ENCODE results near the gene TUBA8. TPM values are rescaled to one million over a fixed set of nuclear protein-coding genes. Genes with fewer than 3 reads are reported as not detected.

Gene TUBA8
- polyA plus RNA-seq, 3 donors: 0.18 to 2.1 (median 0.27) TPM

- H3K36me3 ChIP-seq (replicated peaks in 1 of 2; ENCODE audit: control insufficient read depth in 1 of 2, insufficient read depth in 2 of 2, low read length in 2 of 2): no peaks in the 10 kb centered on the region
- H3K27me3 Mint-ChIP-seq (ENCODE audit: low read depth in 3 of 3): peaks cover 3 to 6% (median 3%) of the 10 kb centered on the region in 3 donors
- H3K27me3 ChIP-seq (ENCODE audit: control insufficient read depth in 2 of 2, insufficient read depth in 2 of 2, low read length in 2 of 2): no peaks in the 10 kb centered on the region
- no peak overlapping the region for H3K4me3 ChIP-seq (replicated peaks in 1 of 3; ENCODE audit: low read depth in 2 of 3, low read length in 3 of 3)
- no peaks in the 10 kb centered on the region for H4K20me1 ChIP-seq (ENCODE audit: insufficient read depth, low read length)
- TF ChIP-seq, protein P1, sequence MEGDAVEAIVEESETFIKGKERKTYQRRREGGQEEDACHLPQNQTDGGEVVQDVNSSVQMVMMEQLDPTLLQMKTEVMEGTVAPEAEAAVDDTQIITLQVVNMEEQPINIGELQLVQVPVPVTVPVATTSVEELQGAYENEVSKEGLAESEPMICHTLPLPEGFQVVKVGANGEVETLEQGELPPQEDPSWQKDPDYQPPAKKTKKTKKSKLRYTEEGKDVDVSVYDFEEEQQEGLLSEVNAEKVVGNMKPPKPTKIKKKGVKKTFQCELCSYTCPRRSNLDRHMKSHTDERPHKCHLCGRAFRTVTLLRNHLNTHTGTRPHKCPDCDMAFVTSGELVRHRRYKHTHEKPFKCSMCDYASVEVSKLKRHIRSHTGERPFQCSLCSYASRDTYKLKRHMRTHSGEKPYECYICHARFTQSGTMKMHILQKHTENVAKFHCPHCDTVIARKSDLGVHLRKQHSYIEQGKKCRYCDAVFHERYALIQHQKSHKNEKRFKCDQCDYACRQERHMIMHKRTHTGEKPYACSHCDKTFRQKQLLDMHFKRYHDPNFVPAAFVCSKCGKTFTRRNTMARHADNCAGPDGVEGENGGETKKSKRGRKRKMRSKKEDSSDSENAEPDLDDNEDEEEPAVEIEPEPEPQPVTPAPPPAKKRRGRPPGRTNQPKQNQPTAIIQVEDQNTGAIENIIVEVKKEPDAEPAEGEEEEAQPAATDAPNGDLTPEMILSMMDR (IDR thresholded peaks at IDR 0.05): no peak
- no peaks in the 10 kb centered on the region for H3K9me3 Mint-ChIP-seq
- H3K27ac ChIP-seq (ENCODE audit: low read depth in 1 of 2, low read length in 2 of 2): no peak overlapping the region
- peak overlapping the region in 1 of 2 donors; percentile 7 for H3K4me3 Mint-ChIP-seq
- no peaks in the 10 kb centered on the region for H3K4me1 ChIP-seq (ENCODE audit: control insufficient read depth in 1 of 2, insufficient read depth in 2 of 2, low read length in 2 of 2)
- intact Hi-C loops (cut with micrococcal nuclease): no loop called here
- no peak overlapping the region for H3K9ac ChIP-seq (ENCODE audit: insufficient read depth, low read length, poor library complexity, severe bottlenecking)
- no peak overlapping the region for H3K4me2 ChIP-seq (replicated peaks; ENCODE audit: extremely low read depth, low read length, poor library complexity, severe bottlenecking)
- 96% methylated on average over 18 of the region's 18 CpGs for WGBS (ENCODE audit: insufficient coverage)
- DNase-seq: no peak
- no peaks in the 10 kb centered on the region for H3K79me2 ChIP-seq (ENCODE audit: insufficient read depth, low read length)
- H3K4me1 Mint-ChIP-seq: peaks cover 17% of the 10 kb centered on the region
- no peak overlapping the region for H2AFZ ChIP-seq (ENCODE audit: insufficient read depth, low read depth, low read length, poor library complexity, severe bottlenecking)
- no peaks in the 10 kb centered on the region for H3K9me3 ChIP-seq (replicated peaks in 1 of 2; ENCODE audit: control insufficient read depth in 1 of 2, insufficient read depth in 1 of 2, low read length in 2 of 2)
- no peak overlapping the region for H3K27ac Mint-ChIP-seq
- H3K36me3 Mint-ChIP-seq: peaks cover 8 to 14% of the 10 kb centered on the region in 2 donors
These were observed 16.0 kb downstream of the TUBA8 start for GRCh38 chr22:18126606-18127005.

GRCh38 chr22:18130018-18130417 is 19.4 kb downstream of the TUBA8 start:
- Histone ChIP-seq H3K36me3 (replicated peaks in 1 of 2; ENCODE audit: control insufficient read depth in 1 of 2, insufficient read depth in 2 of 2, low read length in 2 of 2) (no peaks in the 10 kb centered on the region), H4K20me1 (ENCODE audit: insufficient read depth, low read length) (no peaks in the 10 kb centered on the region), H3K4me3 (replicated peaks in 1 of 3; ENCODE audit: low read depth in 2 of 3, low read length in 3 of 3) (no peak overlapping the region), H2AFZ (ENCODE audit: insufficient read depth, low read depth, low read length, poor library complexity, severe bottlenecking) (no peak overlapping the region), H3K27ac (ENCODE audit: low read depth in 1 of 2, low read length in 2 of 2) (no peak overlapping the region), H3K9me3 (replicated peaks in 1 of 2; ENCODE audit: control insufficient read depth in 1 of 2, insufficient read depth in 1 of 2, low read length in 2 of 2) (no peaks in the 10 kb centered on the region), H3K4me1 (ENCODE audit: control insufficient read depth in 1 of 2, insufficient read depth in 2 of 2, low read length in 2 of 2) (no peaks in the 10 kb centered on the region), H3K27me3 (ENCODE audit: control insufficient read depth in 2 of 2, insufficient read depth in 2 of 2, low read length in 2 of 2) (no peaks in the 10 kb centered on the region), H3K79me2 (ENCODE audit: insufficient read depth, low read length) (no peaks in the 10 kb centered on the region), H3K9ac (ENCODE audit: insufficient read depth, low read length, poor library complexity, severe bottlenecking) (no peak overlapping the region), H3K4me2 (replicated peaks; ENCODE audit: extremely low read depth, low read length, poor library complexity, severe bottlenecking) (no peak overlapping the region)
- H3K27ac Mint-ChIP-seq: no peak overlapping the region
- 74% methylated on average over 6 of the region's 8 CpGs for WGBS (ENCODE audit: insufficient coverage)
- intact Hi-C loops (cut with micrococcal nuclease): no loop called here
- peaks cover 0 to 6% (median 5%) of the 10 kb centered on the region in 3 donors for H3K27me3 Mint-ChIP-seq (ENCODE audit: low read depth in 3 of 3)
- peaks cover 8 to 14% of the 10 kb centered on the region in 2 donors for H3K36me3 Mint-ChIP-seq
- DNase-seq: no peak
- peaks cover 16% of the 10 kb centered on the region for H3K4me1 Mint-ChIP-seq
- TF ChIP-seq, protein P1 (IDR thresholded peaks at IDR 0.05): no peak
- H3K4me3 Mint-ChIP-seq: peak overlapping the region in 1 of 2 donors; percentile 5
- H3K9me3 Mint-ChIP-seq: no peaks in the 10 kb centered on the region
